Measurements from ENCODE around the gene FBLN7. TPM values are rescaled to one million over a fixed set of nuclear protein-coding genes. Genes with fewer than 3 reads are reported as not detected.

The FBLN7 gene
- total and polyA plus RNA-seq, 9 donors, result 5.1 to 17.2 (median 11.7) TPM

- no peaks in the 10 kb centered on the region for H3K36me3 ChIP-seq (ENCODE audit: control insufficient read depth, insufficient read depth, low read length)
- H3K9me3 ChIP-seq (replicated peaks; ENCODE audit: control insufficient read depth, low read depth, low read length), result no peaks in the 10 kb centered on the region
- H3K4me3 ChIP-seq (ENCODE audit: low read length), result no peak overlapping the region
- H3K27me3 ChIP-seq (ENCODE audit: control insufficient read depth, insufficient read depth, low read length), result no peaks in the 10 kb centered on the region
- 81% methylated on average over 11 of the region's 11 CpGs for WGBS (ENCODE audit: insufficient coverage)
- DNase-seq, result no peak
- no peak overlapping the region for H3K27ac ChIP-seq (ENCODE audit: low read length)
- peaks cover 12% of the 10 kb centered on the region for H3K4me1 ChIP-seq (ENCODE audit: control insufficient read depth, insufficient read depth, low read length)
Observed at GRCh38 chr2:112164876-112165275, 26.7 kb downstream of the FBLN7 start.

DNA sequence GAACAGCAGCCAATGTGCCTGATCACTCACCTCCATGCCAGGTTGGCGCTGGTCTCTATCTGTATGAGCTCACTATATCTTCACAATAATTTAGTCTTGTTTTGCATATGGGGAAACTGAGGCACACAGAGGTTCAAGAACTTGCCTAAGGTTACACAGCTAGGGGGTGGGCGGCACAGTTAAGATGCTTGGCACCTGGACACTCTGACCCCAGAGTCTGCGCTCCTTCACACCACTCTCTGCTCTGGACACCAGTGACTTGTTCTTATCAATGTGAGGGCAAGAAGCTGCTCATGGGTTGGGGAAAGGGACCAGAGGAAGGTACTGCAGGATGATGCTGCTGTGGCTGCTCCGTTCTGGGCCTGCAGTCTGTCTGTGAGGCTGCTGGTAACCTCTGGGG lies 27.1 kb downstream of the FBLN7 start:
- Histone ChIP-seq H3K4me1 (ENCODE audit: control insufficient read depth, insufficient read depth, low read length) (peaks cover 12% of the 10 kb centered on the region), H3K27me3 (ENCODE audit: control insufficient read depth, insufficient read depth, low read length) (no peaks in the 10 kb centered on the region), H3K36me3 (ENCODE audit: control insufficient read depth, insufficient read depth, low read length) (no peaks in the 10 kb centered on the region), H3K27ac (ENCODE audit: low read length) (no peak overlapping the region), H3K4me3 (ENCODE audit: low read length) (no peak overlapping the region), H3K9me3 (replicated peaks; ENCODE audit: control insufficient read depth, low read depth, low read length) (no peaks in the 10 kb centered on the region)
- DNase-seq, result no peak
- WGBS (ENCODE audit: insufficient coverage), result 88% methylated on average over 1 of the region's 4 CpGs

DNA sequence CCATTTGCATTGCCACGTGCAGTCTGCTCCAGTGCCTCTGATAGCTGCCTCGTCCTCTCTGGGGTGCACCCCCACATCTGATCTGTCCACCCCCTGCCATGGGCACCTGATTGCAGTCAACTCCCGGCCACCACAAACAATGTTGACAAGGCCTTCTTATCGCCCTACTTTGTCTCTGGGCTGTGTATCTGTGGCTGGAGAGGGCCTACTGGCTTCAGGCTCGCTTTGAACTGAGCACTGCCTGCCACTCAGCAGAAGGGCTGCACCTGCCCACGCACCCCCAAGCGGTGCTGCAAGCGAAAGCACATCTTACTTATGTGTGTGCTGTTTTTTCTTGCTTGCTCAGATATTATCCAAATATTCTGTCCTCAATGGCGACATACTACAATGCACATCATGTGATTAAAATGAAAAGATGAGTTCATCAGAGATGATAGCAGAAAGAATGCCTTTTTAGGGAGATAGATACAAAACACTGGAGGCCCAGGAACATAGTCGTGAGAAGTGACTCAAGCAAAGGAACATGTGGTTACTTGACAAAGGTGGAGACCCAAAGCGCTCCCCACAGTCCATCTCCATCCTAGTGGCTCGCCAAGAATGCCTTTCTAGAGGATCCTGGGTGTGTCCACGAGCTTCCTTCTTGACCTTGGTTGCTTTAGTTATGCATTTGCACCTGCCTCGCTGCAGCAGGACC lies 28.8 kb downstream of the FBLN7 start:
- peaks cover under 1% of the 10 kb centered on the region for H3K4me1 ChIP-seq (ENCODE audit: control insufficient read depth, insufficient read depth, low read length)
- no peaks in the 10 kb centered on the region for H3K27me3 ChIP-seq (ENCODE audit: control insufficient read depth, insufficient read depth, low read length)
- 88% methylated on average over 7 of the region's 14 CpGs for WGBS (ENCODE audit: insufficient coverage)
- no peaks in the 10 kb centered on the region for H3K9me3 ChIP-seq (replicated peaks; ENCODE audit: control insufficient read depth, low read depth, low read length)
- no peak overlapping the region for H3K27ac ChIP-seq (ENCODE audit: low read length)
- no peaks in the 10 kb centered on the region for H3K36me3 ChIP-seq (ENCODE audit: control insufficient read depth, insufficient read depth, low read length)
- H3K4me3 ChIP-seq (ENCODE audit: low read length), result no peak overlapping the region
- no peak for DNase-seq

DNA sequence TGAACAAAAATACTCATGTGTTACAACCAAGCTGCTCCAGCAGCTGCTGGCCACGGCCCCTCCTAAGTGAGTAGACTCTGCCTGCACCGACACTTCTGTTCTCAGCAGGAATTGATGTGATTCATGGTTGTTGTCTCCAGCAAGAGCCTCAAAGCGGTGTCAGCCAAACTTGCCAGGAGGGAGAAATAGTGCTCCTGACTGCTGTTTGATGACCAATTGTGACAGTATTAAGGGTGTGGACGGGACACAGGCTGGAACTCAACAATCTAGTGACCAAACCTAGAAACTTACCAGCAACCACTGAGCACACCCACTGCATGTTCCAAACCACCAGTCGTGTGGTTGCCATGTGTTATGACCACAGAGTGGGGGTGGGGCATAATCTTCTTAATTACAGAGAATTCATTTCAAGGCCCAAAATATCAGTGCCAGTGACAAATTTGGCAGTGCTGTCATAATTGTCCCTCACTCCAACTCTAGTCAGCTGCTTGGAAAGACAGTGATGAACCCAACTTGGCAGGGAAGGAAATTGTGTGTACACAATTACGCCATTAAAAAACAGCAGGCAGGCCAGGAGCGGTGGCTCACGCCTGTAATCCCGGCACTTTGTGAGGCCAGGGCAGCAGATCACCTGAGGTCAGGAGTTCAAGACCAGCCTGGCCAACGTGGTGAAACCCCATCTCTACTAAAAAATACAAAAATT lies 30.4 kb downstream of the FBLN7 start:
- Histone ChIP-seq H3K4me3 (ENCODE audit: low read length) (no peak overlapping the region), H3K4me1 (ENCODE audit: control insufficient read depth, insufficient read depth, low read length) (no peaks in the 10 kb centered on the region), H3K9me3 (replicated peaks; ENCODE audit: control insufficient read depth, low read depth, low read length) (no peaks in the 10 kb centered on the region), H3K36me3 (ENCODE audit: control insufficient read depth, insufficient read depth, low read length) (no peaks in the 10 kb centered on the region), H3K27me3 (ENCODE audit: control insufficient read depth, insufficient read depth, low read length) (no peaks in the 10 kb centered on the region), H3K27ac (ENCODE audit: low read length) (no peak overlapping the region)
- peak; percentile 25 for DNase-seq
- WGBS (ENCODE audit: insufficient coverage), result 86% methylated on average over 6 of the region's 10 CpGs

- H3K4me3 ChIP-seq (ENCODE audit: low read length), result no peak overlapping the region
- H3K36me3 ChIP-seq (ENCODE audit: control insufficient read depth, insufficient read depth, low read length), result no peaks in the 10 kb centered on the region
- no peaks in the 10 kb centered on the region for H3K27me3 ChIP-seq (ENCODE audit: control insufficient read depth, insufficient read depth, low read length)
- no peak for DNase-seq
- 90% methylated on average over 4 of the region's 4 CpGs for WGBS (ENCODE audit: insufficient coverage)
- no peaks in the 10 kb centered on the region for H3K9me3 ChIP-seq (replicated peaks; ENCODE audit: control insufficient read depth, low read depth, low read length)
- H3K27ac ChIP-seq (ENCODE audit: low read length), result no peak overlapping the region
- peaks cover 4% of the 10 kb centered on the region for H3K4me1 ChIP-seq (ENCODE audit: control insufficient read depth, insufficient read depth, low read length)
Observed at GRCh38 chr2:112170495-112170894, 32.3 kb downstream of the FBLN7 start.

DNA sequence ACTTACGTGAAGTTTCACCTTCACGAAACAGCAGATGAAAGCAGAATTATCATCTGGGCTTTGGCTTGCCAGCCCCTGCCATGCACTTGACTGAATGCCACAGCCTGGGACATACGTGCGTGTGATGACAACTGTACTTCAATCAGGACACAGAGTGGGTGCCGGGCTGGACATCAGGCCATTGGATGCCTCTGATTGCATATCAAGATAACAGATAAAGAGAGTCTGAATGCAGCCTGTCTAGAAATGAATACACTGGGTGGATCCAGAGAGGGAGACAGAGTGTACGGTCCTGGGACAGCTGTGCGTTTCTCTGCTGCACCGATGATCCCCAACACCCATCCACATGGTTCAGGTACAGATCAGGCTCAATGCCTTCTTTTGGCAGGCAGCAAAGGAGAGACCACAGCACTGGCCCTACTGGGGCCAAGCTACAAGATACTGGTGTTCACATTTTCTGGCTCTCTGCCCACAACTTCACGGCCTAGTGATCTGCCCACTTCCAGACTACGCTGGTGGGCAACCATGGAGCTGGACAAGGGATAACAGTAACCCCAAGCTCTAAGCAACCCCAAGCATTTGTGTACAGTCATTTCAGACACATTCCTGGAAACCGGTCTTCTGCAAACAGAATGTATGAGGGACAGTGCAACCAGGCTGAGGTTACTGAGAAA lies 35.6 kb downstream of the FBLN7 start:
- 88% methylated on average over 8 of the region's 11 CpGs for WGBS (ENCODE audit: insufficient coverage)
- Histone ChIP-seq H3K4me3 (ENCODE audit: low read length) (no peak overlapping the region), H3K36me3 (ENCODE audit: control insufficient read depth, insufficient read depth, low read length) (peaks cover 9% of the 10 kb centered on the region), H3K9me3 (replicated peaks; ENCODE audit: control insufficient read depth, low read depth, low read length) (no peaks in the 10 kb centered on the region), H3K27me3 (ENCODE audit: control insufficient read depth, insufficient read depth, low read length) (no peaks in the 10 kb centered on the region), H3K27ac (ENCODE audit: low read length) (no peak overlapping the region), H3K4me1 (ENCODE audit: control insufficient read depth, insufficient read depth, low read length) (peaks cover 4% of the 10 kb centered on the region)
- DNase-seq, result no peak

- Histone ChIP-seq H3K27me3 (ENCODE audit: control insufficient read depth, insufficient read depth, low read length) (no peaks in the 10 kb centered on the region), H3K36me3 (ENCODE audit: control insufficient read depth, insufficient read depth, low read length) (peaks cover 9% of the 10 kb centered on the region), H3K9me3 (replicated peaks; ENCODE audit: control insufficient read depth, low read depth, low read length) (peaks cover 1% of the 10 kb centered on the region), H3K4me1 (ENCODE audit: control insufficient read depth, insufficient read depth, low read length) (peaks cover 4% of the 10 kb centered on the region), H3K27ac (ENCODE audit: low read length) (no peak overlapping the region), H3K4me3 (ENCODE audit: low read length) (no peak overlapping the region)
- 33% methylated on average over 1 of the region's 4 CpGs for WGBS (ENCODE audit: insufficient coverage)
- no peak for DNase-seq
Observed at GRCh38 chr2:112174383-112174782, 36.2 kb downstream of the FBLN7 start.

GRCh38 chr2:112175333-112175732 lies 37.1 kb downstream of the FBLN7 start:
- no peak overlapping the region for H3K27ac ChIP-seq (ENCODE audit: low read length)
- H3K9me3 ChIP-seq (replicated peaks; ENCODE audit: control insufficient read depth, low read depth, low read length), result peaks cover 3% of the 10 kb centered on the region
- peaks cover 9% of the 10 kb centered on the region for H3K36me3 ChIP-seq (ENCODE audit: control insufficient read depth, insufficient read depth, low read length)
- H3K4me1 ChIP-seq (ENCODE audit: control insufficient read depth, insufficient read depth, low read length), result peaks cover 4% of the 10 kb centered on the region
- H3K27me3 ChIP-seq (ENCODE audit: control insufficient read depth, insufficient read depth, low read length), result no peaks in the 10 kb centered on the region
- no peak overlapping the region for H3K4me3 ChIP-seq (ENCODE audit: low read length)
- DNase-seq, result no peak
- WGBS (ENCODE audit: insufficient coverage), result 100% methylated on average over 1 of the region's 3 CpGs

DNA sequence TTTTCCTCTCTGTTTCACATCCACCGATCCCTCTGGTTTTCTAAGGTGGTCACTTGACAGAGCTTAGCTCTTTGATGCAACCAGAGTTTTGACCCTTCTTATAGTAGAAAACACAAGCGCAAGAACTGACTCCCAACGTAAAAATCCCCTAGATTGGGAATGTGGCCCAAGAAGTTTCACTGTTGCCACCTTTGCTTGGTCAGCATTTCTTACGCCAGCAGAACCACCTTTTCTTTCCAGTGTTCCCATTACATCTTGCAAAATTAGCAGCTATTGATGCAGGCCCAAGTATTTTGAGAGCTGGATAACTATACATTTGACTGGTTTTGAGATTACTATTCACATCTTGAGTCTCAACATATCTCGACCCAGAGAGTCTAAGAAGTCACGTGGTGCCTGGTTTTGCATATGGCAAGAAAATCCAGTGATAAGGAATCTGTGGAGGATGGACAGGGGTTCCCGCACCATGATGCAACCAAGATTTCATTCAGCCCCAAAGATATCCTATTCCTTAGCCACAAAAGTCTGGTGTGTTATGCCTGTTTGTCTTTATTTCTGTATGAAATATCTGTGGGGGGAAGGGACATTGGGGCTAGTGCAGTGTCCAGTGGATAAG lies 37.9 kb downstream of the FBLN7 start:
- no peak overlapping the region for H3K4me3 ChIP-seq (ENCODE audit: low read length)
- H3K27me3 ChIP-seq (ENCODE audit: control insufficient read depth, insufficient read depth, low read length), result peaks cover 2% of the 10 kb centered on the region
- 93% methylated on average over 4 of the region's 7 CpGs for WGBS (ENCODE audit: insufficient coverage)
- no peak for DNase-seq
- peaks cover 9% of the 10 kb centered on the region for H3K36me3 ChIP-seq (ENCODE audit: control insufficient read depth, insufficient read depth, low read length)
- no peak overlapping the region for H3K27ac ChIP-seq (ENCODE audit: low read length)
- peaks cover 4% of the 10 kb centered on the region for H3K4me1 ChIP-seq (ENCODE audit: control insufficient read depth, insufficient read depth, low read length)
- H3K9me3 ChIP-seq (replicated peaks; ENCODE audit: control insufficient read depth, low read depth, low read length), result peaks cover 3% of the 10 kb centered on the region

Data from muscle of leg (tissue), 11 donors.